Measurements from ENCODE around the gene XYLB.

The XYLB gene

GRCh38 chr3:38314112-38314763 is 32.3 kb upstream of the XYLB start:
- no peak for DNase-seq (ENCODE audit: extremely low spot score)
- POLR2A ChIA-PET: no interaction called here
- CTCF ChIA-PET: no interaction called here
- no peak for TF ChIP-seq NFRKB (IDR thresholded peaks at IDR 0.05)
- TF ChIP-seq CTBP1 (IDR thresholded peaks at IDR 0.05; ENCODE audit: borderline replicate concordance): no peak
- no peak for TF ChIP-seq FOXK2 (IDR thresholded peaks at IDR 0.05)
- no peak for TF ChIP-seq SP1 (IDR thresholded peaks at IDR 0.05)
- TF ChIP-seq PKNOX1 (IDR thresholded peaks at IDR 0.05): no peak
- no peak for TF ChIP-seq LEF1 (IDR thresholded peaks at IDR 0.05; ENCODE audit: borderline replicate concordance)
- TF ChIP-seq TARDBP (IDR thresholded peaks at IDR 0.05): no peak
- TF ChIP-seq ARNT (IDR thresholded peaks at IDR 0.05): no peak
- no peak for TF ChIP-seq BHLHE40 (IDR thresholded peaks at IDR 0.05; ENCODE audit: borderline replicate concordance)

- CTCF ChIA-PET: no interaction called here
- no peak for DNase-seq (ENCODE audit: extremely low spot score)
- TF ChIP-seq TARDBP (IDR thresholded peaks at IDR 0.05) (no peak), HDGF (IDR thresholded peaks at IDR 0.05; ENCODE audit: borderline replicate concordance) (no peak), PKNOX1 (IDR thresholded peaks at IDR 0.05) (no peak), CTBP1 (IDR thresholded peaks at IDR 0.05; ENCODE audit: borderline replicate concordance) (no peak), NFRKB (IDR thresholded peaks at IDR 0.05) (no peak), SUZ12 (IDR thresholded peaks at IDR 0.05) (no peak), FOXM1 (IDR thresholded peaks at IDR 0.05; ENCODE audit: borderline replicate concordance) (no peak), LEF1 (IDR thresholded peaks at IDR 0.05; ENCODE audit: borderline replicate concordance) (no peak), ZNF384 (IDR thresholded peaks at IDR 0.05) (no peak), ARNT (IDR thresholded peaks at IDR 0.05) (no peak)
- POLR2A ChIA-PET: no interaction called here
These were observed 31.7 kb upstream of the XYLB start for GRCh38 chr3:38314764-38315487.

- CTCF ChIA-PET: no interaction called here
- DNase-seq (ENCODE audit: extremely low spot score): no peak
- no peak for TF ChIP-seq LEF1 (IDR thresholded peaks at IDR 0.05; ENCODE audit: borderline replicate concordance)
- TF ChIP-seq ARNT (IDR thresholded peaks at IDR 0.05): no peak
- no peak for TF ChIP-seq NFRKB (IDR thresholded peaks at IDR 0.05)
- no peak for TF ChIP-seq SP1 (IDR thresholded peaks at IDR 0.05)
- no peak for TF ChIP-seq L3MBTL2 (conservative IDR thresholded peaks at IDR 0.05)
- TF ChIP-seq FOXA1 (IDR thresholded peaks at IDR 0.05): no peak
- no peak for TF ChIP-seq CTBP1 (IDR thresholded peaks at IDR 0.05; ENCODE audit: borderline replicate concordance)
- TF ChIP-seq HDGF (IDR thresholded peaks at IDR 0.05; ENCODE audit: borderline replicate concordance): no peak
- TF ChIP-seq TARDBP (IDR thresholded peaks at IDR 0.05): no peak
- no peak for TF ChIP-seq PKNOX1 (IDR thresholded peaks at IDR 0.05)
- TF ChIP-seq BHLHE40 (IDR thresholded peaks at IDR 0.05; ENCODE audit: borderline replicate concordance): no peak
- no peak for TF ChIP-seq ELF4 (IDR thresholded peaks at IDR 0.05)
- POLR2A ChIA-PET: no interaction called here
These were observed 30.9 kb upstream of the XYLB start for GRCh38 chr3:38315488-38316230.

GRCh38 chr3:38316356-38317191 is 30.0 kb upstream of the XYLB start:
- ChIA-PET POLR2A (no interaction called here), CTCF (no interaction called here)
- no peak for DNase-seq (ENCODE audit: extremely low spot score)
- no peak for TF ChIP-seq SUZ12 (IDR thresholded peaks at IDR 0.05)
- TF ChIP-seq CTBP1 (IDR thresholded peaks at IDR 0.05; ENCODE audit: borderline replicate concordance): no peak
- TF ChIP-seq ELF4 (IDR thresholded peaks at IDR 0.05): no peak
- TF ChIP-seq ZNF384 (IDR thresholded peaks at IDR 0.05): no peak
- TF ChIP-seq HDGF (IDR thresholded peaks at IDR 0.05; ENCODE audit: borderline replicate concordance): no peak
- no peak for TF ChIP-seq BHLHE40 (IDR thresholded peaks at IDR 0.05; ENCODE audit: borderline replicate concordance)
- no peak for TF ChIP-seq PKNOX1 (IDR thresholded peaks at IDR 0.05)
- TF ChIP-seq ARNT (IDR thresholded peaks at IDR 0.05): no peak
- TF ChIP-seq FOXK2 (IDR thresholded peaks at IDR 0.05): no peak
- no peak for TF ChIP-seq SP1 (IDR thresholded peaks at IDR 0.05)
- no peak for TF ChIP-seq FOXM1 (IDR thresholded peaks at IDR 0.05; ENCODE audit: borderline replicate concordance)
- TF ChIP-seq L3MBTL2 (conservative IDR thresholded peaks at IDR 0.05): no peak
- no peak for TF ChIP-seq NFRKB (IDR thresholded peaks at IDR 0.05)
- TF ChIP-seq FOXA1 (IDR thresholded peaks at IDR 0.05): no peak
- TF ChIP-seq LEF1 (IDR thresholded peaks at IDR 0.05; ENCODE audit: borderline replicate concordance): no peak
- TF ChIP-seq TARDBP (IDR thresholded peaks at IDR 0.05): no peak

All from HEK293T (cell line).